Measurements from ENCODE around the gene NANOGP8.

GRCh38 chr15:35104526-35105147 lies 19.5 kb upstream of the NANOGP8 start:
- TF ChIP-seq MAX (IDR thresholded peaks at IDR 0.05) (no peak), RAD21 (IDR thresholded peaks at IDR 0.05) (no peak), CTCF (IDR thresholded peaks at IDR 0.05; ENCODE audit: low read depth, low read length, missing input control) (no peak), REST (IDR thresholded peaks at IDR 0.05) (no peak), HNF4A (conservative IDR thresholded peaks at IDR 0.05) (no peak), EGR1 (IDR thresholded peaks at IDR 0.05; ENCODE audit: low read depth in 2 of 2) (no peak), SP1 (IDR thresholded peaks at IDR 0.05) (no peak), JUND (IDR thresholded peaks at IDR 0.05) (no peak), ZBTB33 (IDR thresholded peaks at IDR 0.05) (no peak), FOXA1 (IDR thresholded peaks at IDR 0.05) (no peak), TAF1 (conservative IDR thresholded peaks at IDR 0.05) (no peak), ATF3 (IDR thresholded peaks at IDR 0.05) (no peak), YY1 (IDR thresholded peaks at IDR 0.05) (no peak), GABPA (IDR thresholded peaks at IDR 0.05 in 1 of 2, conservative IDR thresholded peaks at IDR 0.05 in 1 of 2) (no peak)
